ENCODE measurements around the gene PKD2.
A peak's percentile ranks its signal among the peaks of the same experiment; 100 is the strongest.
"Not testable (repeated sequence)": the region's sequence is repeated elsewhere in the genome, so short reads cannot be mapped to it uniquely, and the experiment has no call there.

PKD2 gene

GRCh38 chr4:87989765-87990164 lies 17.7 kb upstream of the PKD2 start:
- Histone ChIP-seq H3K4me3 (ENCODE audit: low read length) (no peak overlapping the region), H3K9me3 (ENCODE audit: control insufficient read depth, low read length) (no peaks in the 10 kb centered on the region), H3K36me3 (ENCODE audit: control insufficient read depth, insufficient read depth, low read length, severe bottlenecking) (no peaks in the 10 kb centered on the region), H3K9ac (ENCODE audit: low read length) (no peak overlapping the region), H3K4me1 (ENCODE audit: control insufficient read depth, insufficient read depth, low read length) (no peaks in the 10 kb centered on the region), H3K27me3 (replicated peaks; ENCODE audit: control insufficient read depth, insufficient read depth, low read length) (no peaks in the 10 kb centered on the region)
- DNase-seq (ENCODE audit: low read depth) = no peak

DNA sequence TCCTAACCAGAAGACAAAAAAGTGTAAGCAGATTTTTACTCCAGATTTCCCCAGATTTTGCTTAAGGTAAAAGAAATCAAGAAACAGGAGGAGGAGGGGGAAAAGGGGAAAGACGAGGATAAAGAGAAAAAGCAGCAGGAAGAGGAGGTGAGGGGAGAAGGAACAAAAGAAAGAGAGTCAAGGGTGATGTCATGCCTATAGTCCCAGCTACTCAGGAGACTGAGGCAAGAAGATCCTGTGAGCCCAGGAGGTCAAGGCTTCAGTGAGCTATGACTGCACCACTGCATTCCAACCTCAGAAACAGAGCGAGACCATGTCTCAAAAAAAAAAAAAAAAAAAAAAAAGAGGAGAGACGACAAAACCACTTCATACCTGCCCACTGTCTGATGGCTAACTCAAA lies 12.0 kb upstream of the PKD2 start:
- no peaks in the 10 kb centered on the region for H3K4me1 ChIP-seq (ENCODE audit: control insufficient read depth, insufficient read depth, low read length)
- H3K36me3 ChIP-seq (ENCODE audit: control insufficient read depth, insufficient read depth, low read length, severe bottlenecking) = no peaks in the 10 kb centered on the region
- no peak overlapping the region for H3K4me3 ChIP-seq (ENCODE audit: low read length)
- DNase-seq (ENCODE audit: low read depth) = no peak
- no peak overlapping the region for H3K9ac ChIP-seq (ENCODE audit: low read length)
- H3K9me3 ChIP-seq (ENCODE audit: control insufficient read depth, low read length) = no peaks in the 10 kb centered on the region
- no peaks in the 10 kb centered on the region for H3K27me3 ChIP-seq (replicated peaks; ENCODE audit: control insufficient read depth, insufficient read depth, low read length)

GRCh38 chr4:87999191-87999691 lies 8.2 kb upstream of the PKD2 start:
- H3K9me3 ChIP-seq (ENCODE audit: control insufficient read depth, low read length); H3K36me3 ChIP-seq (ENCODE audit: control insufficient read depth, insufficient read depth, low read length, severe bottlenecking); DNase-seq (ENCODE audit: low read depth); H3K4me3 ChIP-seq (ENCODE audit: low read length); H3K27me3 ChIP-seq (replicated peaks; ENCODE audit: control insufficient read depth, insufficient read depth, low read length); H3K9ac ChIP-seq (ENCODE audit: low read length): not testable (repeated sequence)
- peaks cover 22% of the 10 kb centered on the region for H3K4me1 ChIP-seq (ENCODE audit: control insufficient read depth, insufficient read depth, low read length)

DNA sequence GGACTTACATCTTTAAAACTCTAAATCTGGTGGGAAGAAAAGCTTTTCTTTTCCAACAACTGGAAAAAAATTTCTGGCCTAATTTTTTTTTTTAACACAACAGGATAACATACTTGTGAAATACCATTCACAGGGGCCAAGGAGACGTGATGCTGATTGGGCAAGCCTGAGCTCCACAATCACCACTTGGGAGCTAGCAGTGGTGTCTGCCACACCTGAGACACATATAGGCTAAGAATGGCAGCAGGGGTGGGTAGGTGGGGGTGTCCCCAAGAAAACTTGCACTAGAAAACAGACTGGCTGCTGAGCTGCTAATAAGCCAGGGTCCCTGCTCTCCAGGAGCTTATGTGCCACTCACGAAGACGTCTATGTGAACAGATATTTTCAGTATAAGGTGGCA lies 5.6 kb upstream of the PKD2 start:
- DNase-seq (ENCODE audit: low read depth) = no peak
- no peak overlapping the region for H3K9ac ChIP-seq (ENCODE audit: low read length)
- H3K4me1 ChIP-seq (ENCODE audit: control insufficient read depth, insufficient read depth, low read length) = peaks cover 44% of the 10 kb centered on the region
- H3K4me3 ChIP-seq (ENCODE audit: low read length) = no peak overlapping the region
- H3K27me3 ChIP-seq (replicated peaks; ENCODE audit: control insufficient read depth, insufficient read depth, low read length) = no peaks in the 10 kb centered on the region
- H3K9me3 ChIP-seq (ENCODE audit: control insufficient read depth, low read length) = no peaks in the 10 kb centered on the region
- no peaks in the 10 kb centered on the region for H3K36me3 ChIP-seq (ENCODE audit: control insufficient read depth, insufficient read depth, low read length, severe bottlenecking)

GRCh38 chr4:88002786-88003185 lies 4.6 kb upstream of the PKD2 start:
- H3K36me3 ChIP-seq (ENCODE audit: control insufficient read depth, insufficient read depth, low read length, severe bottlenecking) = no peaks in the 10 kb centered on the region
- no peak overlapping the region for H3K4me3 ChIP-seq (ENCODE audit: low read length)
- no peaks in the 10 kb centered on the region for H3K9me3 ChIP-seq (ENCODE audit: control insufficient read depth, low read length)
- peak; percentile 29 for DNase-seq (ENCODE audit: low read depth)
- H3K4me1 ChIP-seq (ENCODE audit: control insufficient read depth, insufficient read depth, low read length) = peaks cover 47% of the 10 kb centered on the region
- peak overlapping the region; percentile 14 for H3K9ac ChIP-seq (ENCODE audit: low read length)
- H3K27me3 ChIP-seq (replicated peaks; ENCODE audit: control insufficient read depth, insufficient read depth, low read length) = no peaks in the 10 kb centered on the region

DNA sequence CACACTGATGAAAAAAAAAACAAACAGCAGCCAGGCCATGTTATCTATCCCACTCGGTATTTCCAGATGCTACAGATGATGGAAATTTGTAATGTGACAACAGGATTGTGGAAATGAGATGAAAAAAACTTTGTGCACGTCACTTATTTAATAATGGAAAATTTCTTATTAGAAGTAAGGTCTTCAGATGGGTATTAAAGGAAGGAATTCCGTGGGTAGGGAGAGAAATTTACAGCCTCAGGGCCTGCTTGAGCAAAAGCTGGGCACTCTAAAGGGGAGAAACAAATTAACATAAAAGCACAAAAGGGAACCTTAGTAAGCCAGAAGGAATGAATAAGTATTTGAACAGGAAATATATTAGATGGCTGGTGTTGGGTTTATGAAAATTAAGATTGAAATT lies 4.2 kb upstream of the PKD2 start:
- Histone ChIP-seq H3K4me1 (ENCODE audit: control insufficient read depth, insufficient read depth, low read length) (peaks cover 47% of the 10 kb centered on the region), H3K36me3 (ENCODE audit: control insufficient read depth, insufficient read depth, low read length, severe bottlenecking) (no peaks in the 10 kb centered on the region), H3K4me3 (ENCODE audit: low read length) (no peak overlapping the region), H3K27me3 (replicated peaks; ENCODE audit: control insufficient read depth, insufficient read depth, low read length) (no peaks in the 10 kb centered on the region), H3K9me3 (ENCODE audit: control insufficient read depth, low read length) (no peaks in the 10 kb centered on the region), H3K9ac (ENCODE audit: low read length) (peak overlapping the region; percentile 14)
- peak; percentile 46 for DNase-seq (ENCODE audit: low read depth)

- no peaks in the 10 kb centered on the region for H3K9me3 ChIP-seq (ENCODE audit: control insufficient read depth, low read length)
- H3K27me3 ChIP-seq (replicated peaks; ENCODE audit: control insufficient read depth, insufficient read depth, low read length) = no peaks in the 10 kb centered on the region
- H3K36me3 ChIP-seq (ENCODE audit: control insufficient read depth, insufficient read depth, low read length, severe bottlenecking) = no peaks in the 10 kb centered on the region
- H3K9ac ChIP-seq (ENCODE audit: low read length) = peak overlapping the region; percentile 36
- DNase-seq (ENCODE audit: low read depth) = peak; percentile 74
- H3K4me1 ChIP-seq (ENCODE audit: control insufficient read depth, insufficient read depth, low read length) = peaks cover 50% of the 10 kb centered on the region
- H3K4me3 ChIP-seq (ENCODE audit: low read length) = no peak overlapping the region
Observed at GRCh38 chr4:88005076-88005475, 2.4 kb upstream of the PKD2 start.

- peak overlapping the region; percentile 91 for H3K4me3 ChIP-seq (ENCODE audit: low read length)
- H3K9ac ChIP-seq (ENCODE audit: low read length) = peak overlapping the region; percentile 89
- peaks cover 59% of the 10 kb centered on the region for H3K4me1 ChIP-seq (ENCODE audit: control insufficient read depth, insufficient read depth, low read length)
- no peak for DNase-seq (ENCODE audit: low read depth)
- H3K9me3 ChIP-seq (ENCODE audit: control insufficient read depth, low read length) = no peaks in the 10 kb centered on the region
- H3K27me3 ChIP-seq (replicated peaks; ENCODE audit: control insufficient read depth, insufficient read depth, low read length) = no peaks in the 10 kb centered on the region
- no peaks in the 10 kb centered on the region for H3K36me3 ChIP-seq (ENCODE audit: control insufficient read depth, insufficient read depth, low read length, severe bottlenecking)
Observed at GRCh38 chr4:88005946-88006345, 1.5 kb upstream of the PKD2 start.

DNA sequence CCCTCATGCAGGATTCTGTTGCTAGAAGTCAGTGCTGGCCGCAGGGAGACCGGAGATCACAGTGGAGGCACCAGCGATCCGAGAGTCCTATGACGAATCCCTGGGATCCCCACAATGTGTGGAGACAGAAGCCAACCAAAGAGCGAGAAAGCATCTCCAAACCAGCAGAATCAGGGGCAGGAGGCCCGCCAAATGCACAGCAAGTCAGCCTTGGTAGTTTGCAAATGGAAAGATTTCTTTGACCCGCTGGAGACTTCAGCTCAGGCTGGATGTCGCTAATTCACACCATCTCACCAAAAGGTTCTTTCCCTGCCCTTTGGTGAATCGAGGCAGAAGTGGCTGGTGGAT lies 505 bp upstream of the PKD2 start:
- Histone ChIP-seq H3K4me3 (ENCODE audit: low read length) (peak overlapping the region; percentile 91), H3K9ac (ENCODE audit: low read length) (peak overlapping the region; percentile 89), H3K36me3 (ENCODE audit: control insufficient read depth, insufficient read depth, low read length, severe bottlenecking) (no peaks in the 10 kb centered on the region), H3K4me1 (ENCODE audit: control insufficient read depth, insufficient read depth, low read length) (peaks cover 60% of the 10 kb centered on the region), H3K27me3 (replicated peaks; ENCODE audit: control insufficient read depth, insufficient read depth, low read length) (no peaks in the 10 kb centered on the region), H3K9me3 (ENCODE audit: control insufficient read depth, low read length) (no peaks in the 10 kb centered on the region)
- no peak for DNase-seq (ENCODE audit: low read depth)

- Histone ChIP-seq H3K4me3 (ENCODE audit: low read length) (peak overlapping the region; percentile 91), H3K9me3 (ENCODE audit: control insufficient read depth, low read length) (no peaks in the 10 kb centered on the region), H3K4me1 (ENCODE audit: control insufficient read depth, insufficient read depth, low read length) (peaks cover 47% of the 10 kb centered on the region), H3K36me3 (ENCODE audit: control insufficient read depth, insufficient read depth, low read length, severe bottlenecking) (no peaks in the 10 kb centered on the region), H3K27me3 (replicated peaks; ENCODE audit: control insufficient read depth, insufficient read depth, low read length) (no peaks in the 10 kb centered on the region), H3K9ac (ENCODE audit: low read length) (peak overlapping the region; percentile 90)
- peak; percentile 78 for DNase-seq (ENCODE audit: low read depth)
Observed at GRCh38 chr4:88008122-88008742, 797 bp downstream of the PKD2 start.

GRCh38 chr4:88008743-88009171 lies 1.3 kb downstream of the PKD2 start:
- no peaks in the 10 kb centered on the region for H3K27me3 ChIP-seq (replicated peaks; ENCODE audit: control insufficient read depth, insufficient read depth, low read length)
- no peaks in the 10 kb centered on the region for H3K36me3 ChIP-seq (ENCODE audit: control insufficient read depth, insufficient read depth, low read length, severe bottlenecking)
- H3K4me3 ChIP-seq (ENCODE audit: low read length) = peak overlapping the region; percentile 91
- H3K9me3 ChIP-seq (ENCODE audit: control insufficient read depth, low read length) = no peaks in the 10 kb centered on the region
- peak; percentile 60 for DNase-seq (ENCODE audit: low read depth)
- H3K9ac ChIP-seq (ENCODE audit: low read length) = peak overlapping the region; percentile 90
- H3K4me1 ChIP-seq (ENCODE audit: control insufficient read depth, insufficient read depth, low read length) = peaks cover 44% of the 10 kb centered on the region

GRCh38 chr4:88009871-88010270 lies 2.4 kb downstream of the PKD2 start:
- DNase-seq (ENCODE audit: low read depth) = no peak
- Histone ChIP-seq H3K27me3 (replicated peaks; ENCODE audit: control insufficient read depth, insufficient read depth, low read length) (no peaks in the 10 kb centered on the region), H3K36me3 (ENCODE audit: control insufficient read depth, insufficient read depth, low read length, severe bottlenecking) (no peaks in the 10 kb centered on the region), H3K4me1 (ENCODE audit: control insufficient read depth, insufficient read depth, low read length) (peaks cover 37% of the 10 kb centered on the region), H3K9ac (ENCODE audit: low read length) (peak overlapping the region; percentile 90), H3K4me3 (ENCODE audit: low read length) (peak overlapping the region; percentile 91), H3K9me3 (ENCODE audit: control insufficient read depth, low read length) (no peaks in the 10 kb centered on the region)

All from adipocyte (in vitro differentiated cells).